Adrenal gland (tissue), 5 donors: ENCODE data around the gene MAPKAP1.

ENCODE experiments used
- CTCF ChIP-seq, 6 experiments: fragments of 450-650 bp in 4 of 6; fragments of 200-600 bp in 2 of 6; sonication (generic) in 1 of 6; IDR thresholded peaks; 1 replicate in 5 of 6; 2 replicates in 1 of 6; pipeline versions ENCODE4 v1.5.1 to v1.8.0; 2016 to 2021; ENCODE audit warnings: antibody characterized with exemption in 6 of 6, mild to moderate bottlenecking in 2 of 6, moderate library complexity in 1 of 6
- POLR2A ChIP-seq, 2 donors: fragments of 450-650 bp; IDR thresholded peaks; one replicate each; pipeline ENCODE4 v1.6.1; 2017; ENCODE audit warnings: antibody characterized with exemption in 2 of 2, mild to moderate bottlenecking in 2 of 2, moderate library complexity in 1 of 2
- donor health status: DM: no; HTN: no; CAD: no.

- TF ChIP-seq POLR2A (IDR thresholded peaks at IDR 0.05) (no peak), CTCF (IDR thresholded peaks at IDR 0.05) (peak in 5 of 6 experiments; percentile 10 to 47 (median 35))
These were observed 278.7 kb downstream of the MAPKAP1 start for GRCh38 chr9:125428060-125428901.
